C4-2B (cell line): ENCODE data around the gene KCNJ9.

Experiments
- H3K27ac ChIP-seq: fragments of 450-650 bp; 2 replicates; pipeline ENCODE4 v1.5.1; 2017
- CTCF ChIP-seq: fragments of 450-650 bp; conservative IDR thresholded peaks from 2 replicates; pipeline ENCODE4 v1.5.1; 2017; ENCODE audit warnings: mild to moderate bottlenecking
- ZFX ChIP-seq: fragments of 450-650 bp; IDR thresholded peaks from 2 replicates; pipeline ENCODE4 v1.6.1; 2017

KCNJ9 gene

GRCh38 chr1:160075836-160076235 lies 5.5 kb upstream of the KCNJ9 start:
- H3K27ac ChIP-seq, result no peak overlapping the region
- TF ChIP-seq CTCF (no peak), ZFX (no peak)

GRCh38 chr1:160076295-160076694 lies 5.0 kb upstream of the KCNJ9 start:
- no peak overlapping the region for H3K27ac ChIP-seq
- no peak for TF ChIP-seq ZFX
- no peak for TF ChIP-seq CTCF

- H3K27ac ChIP-seq, result no peak overlapping the region
- TF ChIP-seq ZFX (no peak), CTCF (no peak)
These were observed 3.9 kb upstream of the KCNJ9 start for GRCh38 chr1:160077486-160077885.

GRCh38 chr1:160078512-160079195 lies 2.7 kb upstream of the KCNJ9 start:
- no peak overlapping the region for H3K27ac ChIP-seq
- TF ChIP-seq ZFX, result no peak
- peak; percentile 95 for TF ChIP-seq CTCF

- TF ChIP-seq CTCF (no peak), ZFX (no peak)
- no peak overlapping the region for H3K27ac ChIP-seq
These were observed 1.9 kb upstream of the KCNJ9 start for GRCh38 chr1:160079448-160079847.

GRCh38 chr1:160080381-160081100 lies 797 bp upstream of the KCNJ9 start:
- TF ChIP-seq ZFX (no peak), CTCF (no peak)
- H3K27ac ChIP-seq, result no peak overlapping the region

GRCh38 chr1:160082487-160082886 lies 1.1 kb downstream of the KCNJ9 start:
- no peak for TF ChIP-seq ZFX
- no peak for TF ChIP-seq CTCF

More at GRCh38 chr1:160082487-160082886, 1.1 kb downstream of the KCNJ9 start:
- no peak overlapping the region for H3K27ac ChIP-seq
